ENCODE measurements around the gene CHRNA4.

The CHRNA4 gene

GRCh38 chr20:63377951-63378381, 16.8 kb upstream of the CHRNA4 start:
- DNase-seq (ENCODE audit: low read depth, low spot score), result no peak

GRCh38 chr20:63377256-63377941, 16.2 kb upstream of the CHRNA4 start:
- DNase-seq (ENCODE audit: low read depth, low spot score), result no peak

- DNase-seq (ENCODE audit: low read depth, low spot score), result no peak
Measured at GRCh38 chr20:63376283-63377250, 15.4 kb upstream of the CHRNA4 start.

GRCh38 chr20:63375438-63375837, 14.3 kb upstream of the CHRNA4 start:
- DNase-seq (ENCODE audit: low read depth, low spot score), result no peak

- no peak for DNase-seq (ENCODE audit: low read depth, low spot score)
Measured at GRCh38 chr20:63374504-63374903, 13.4 kb upstream of the CHRNA4 start.

GRCh38 chr20:63373996-63374395, 12.8 kb upstream of the CHRNA4 start:
- no peak for DNase-seq (ENCODE audit: low read depth, low spot score)

GRCh38 chr20:63372971-63373885, 12.1 kb upstream of the CHRNA4 start:
- DNase-seq (ENCODE audit: low read depth, low spot score), result no peak

GRCh38 chr20:63371291-63371865, 10.2 kb upstream of the CHRNA4 start:
- no peak for DNase-seq (ENCODE audit: low read depth, low spot score)

GRCh38 chr20:63370618-63371187, 9.6 kb upstream of the CHRNA4 start:
- no peak for DNase-seq (ENCODE audit: low read depth, low spot score)

- no peak for DNase-seq (ENCODE audit: low read depth, low spot score)
Measured at GRCh38 chr20:63369724-63370617, 8.8 kb upstream of the CHRNA4 start.

- no peak for DNase-seq (ENCODE audit: low read depth, low spot score)
Measured at GRCh38 chr20:63369024-63369530, 7.9 kb upstream of the CHRNA4 start.

- DNase-seq (ENCODE audit: low read depth, low spot score), result no peak
Measured at GRCh38 chr20:63368151-63368550, 7.0 kb upstream of the CHRNA4 start.

GRCh38 chr20:63367446-63368055, 6.4 kb upstream of the CHRNA4 start:
- no peak for DNase-seq (ENCODE audit: low read depth, low spot score)

GRCh38 chr20:63366390-63367365, 5.5 kb upstream of the CHRNA4 start:
- no peak for DNase-seq (ENCODE audit: low read depth, low spot score)

- DNase-seq (ENCODE audit: low read depth, low spot score), result no peak
Measured at GRCh38 chr20:63365601-63366389, 4.6 kb upstream of the CHRNA4 start.

- no peak for DNase-seq (ENCODE audit: low read depth, low spot score)
Measured at GRCh38 chr20:63364801-63365585, 3.8 kb upstream of the CHRNA4 start.
